ENCODE results near the gene PTCD2.
"Not testable (repeated sequence)": the region's sequence is repeated elsewhere in the genome, so short reads cannot be mapped to it uniquely, and the experiment has no call there.

PTCD2 gene

DNA sequence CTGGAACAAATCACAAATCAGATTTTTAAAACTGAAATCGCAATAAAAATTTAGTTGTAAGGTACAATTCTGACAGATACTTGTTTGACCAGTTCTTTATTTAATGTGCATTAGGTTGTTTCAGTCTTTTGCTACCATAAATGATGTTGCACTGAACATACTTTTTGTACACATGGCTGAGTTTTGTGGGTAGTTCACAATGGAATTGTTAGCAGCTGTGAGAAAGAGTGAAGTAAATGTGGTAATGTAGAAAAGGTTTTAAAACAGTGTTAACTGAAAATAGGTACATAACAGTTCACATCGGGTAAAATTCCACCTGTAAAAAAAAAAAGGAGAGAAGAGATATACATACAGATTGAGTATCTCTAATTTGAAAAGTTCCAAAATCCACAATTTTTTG is 25.7 kb upstream of the PTCD2 start:
- no peaks in the 10 kb centered on the region for H3K9me3 ChIP-seq (ENCODE audit: control extremely low read depth in 1 of 5, control insufficient read depth in 4 of 5, insufficient read depth in 2 of 5, low read depth in 1 of 5, low read length in 4 of 5)
- H3K27ac ChIP-seq (ENCODE audit: insufficient read depth in 1 of 2, low read depth in 1 of 2, low read length in 2 of 2, poor library complexity in 1 of 2, severe bottlenecking in 2 of 2) = no peak overlapping the region
- CTCF ChIA-PET = no interaction called here
- peaks cover 0 to 8% (median 3%) of the 10 kb centered on the region in 4 experiments for H3K4me1 ChIP-seq (ENCODE audit: control extremely low read depth in 1 of 4, control insufficient read depth in 4 of 4, insufficient read depth in 4 of 4, low read length in 3 of 4)
- peaks cover 4 to 45% (median 9%) of the 10 kb centered on the region in 4 experiments for H3K36me3 ChIP-seq (ENCODE audit: control insufficient read depth in 4 of 4, insufficient read depth in 4 of 4, low read length in 3 of 4)
- DNase-seq = no peak
- WGBS (ENCODE audit: insufficient coverage) = 100% methylated on average over 1 of the region's 2 CpGs
- POLR2A ChIA-PET = no interaction called here
- H3K4me3 ChIP-seq (ENCODE audit: control insufficient read depth in 1 of 7, extremely low read depth in 1 of 7, insufficient read depth in 4 of 7, low read depth in 2 of 7, low read length in 6 of 7) = no peak overlapping the region
- H3K27me3 ChIP-seq (replicated peaks in 2 of 5; ENCODE audit: control insufficient read depth in 4 of 5, insufficient read depth in 5 of 5, low read length in 4 of 5) = no peaks in the 10 kb centered on the region

DNA sequence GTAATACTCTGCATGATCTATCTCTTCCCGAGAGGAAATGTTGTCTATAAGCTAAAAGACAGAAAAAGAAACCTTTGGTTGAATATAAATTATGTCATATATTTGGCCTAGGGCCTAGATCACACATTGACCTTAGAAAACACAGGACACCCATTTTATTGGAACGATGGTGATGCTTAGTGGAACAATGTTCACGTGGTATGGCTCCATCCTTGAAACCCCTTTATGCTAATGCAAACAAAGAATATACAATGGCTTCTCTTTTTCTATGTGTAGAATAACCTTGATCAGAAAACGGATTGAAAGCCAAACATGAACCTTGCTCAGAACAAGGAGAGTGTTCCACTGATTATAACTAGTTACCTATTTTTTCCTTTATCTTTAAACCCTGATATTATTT is 24.6 kb upstream of the PTCD2 start:
- Histone ChIP-seq H3K27ac (ENCODE audit: insufficient read depth in 1 of 2, low read depth in 1 of 2, low read length in 2 of 2, poor library complexity in 1 of 2, severe bottlenecking in 2 of 2) (no peak overlapping the region), H3K4me3 (ENCODE audit: control insufficient read depth in 1 of 7, extremely low read depth in 1 of 7, insufficient read depth in 4 of 7, low read depth in 2 of 7, low read length in 6 of 7) (no peak overlapping the region), H3K4me1 (ENCODE audit: control extremely low read depth in 1 of 4, control insufficient read depth in 4 of 4, insufficient read depth in 4 of 4, low read length in 3 of 4) (peaks cover 0 to 8% (median 3%) of the 10 kb centered on the region in 4 experiments), H3K9me3 (ENCODE audit: control extremely low read depth in 1 of 5, control insufficient read depth in 4 of 5, insufficient read depth in 2 of 5, low read depth in 1 of 5, low read length in 4 of 5) (no peaks in the 10 kb centered on the region), H3K27me3 (replicated peaks in 2 of 5; ENCODE audit: control insufficient read depth in 4 of 5, insufficient read depth in 5 of 5, low read length in 4 of 5) (no peaks in the 10 kb centered on the region), H3K36me3 (ENCODE audit: control insufficient read depth in 4 of 4, insufficient read depth in 4 of 4, low read length in 3 of 4) (peaks cover 3 to 48% (median 11%) of the 10 kb centered on the region in 4 experiments)
- POLR2A ChIA-PET = no interaction called here
- no peak for DNase-seq
- CTCF ChIA-PET = no interaction called here
- WGBS (ENCODE audit: insufficient coverage) = no CpG with 5 or more reads among the region's 4 CpGs

DNA sequence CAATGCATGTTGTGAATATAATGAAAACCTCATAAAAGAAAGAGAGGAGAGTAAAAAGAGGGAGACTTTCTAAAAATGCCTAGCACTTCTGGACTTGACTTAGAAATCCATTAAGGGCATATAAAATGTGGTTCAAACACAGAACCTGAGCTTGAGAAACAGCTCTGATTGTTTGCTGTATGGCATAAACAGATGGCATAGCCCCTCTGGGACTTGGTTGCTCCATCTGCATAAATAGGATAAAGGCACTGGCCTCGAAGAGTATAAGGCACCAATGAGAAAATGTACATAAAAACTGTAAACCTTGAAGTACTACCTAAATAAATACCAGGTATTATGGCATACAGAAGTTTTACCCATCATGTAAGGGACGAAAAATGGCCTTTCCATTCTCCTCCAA is 23.9 kb upstream of the PTCD2 start:
- WGBS (ENCODE audit: insufficient coverage) = no CpG with 5 or more reads among the region's 2 CpGs
- H3K36me3 ChIP-seq (ENCODE audit: control insufficient read depth in 4 of 4, insufficient read depth in 4 of 4, low read length in 3 of 4) = peaks cover 2 to 48% (median 10%) of the 10 kb centered on the region in 4 experiments
- DNase-seq = no peak
- CTCF ChIA-PET = no interaction called here
- H3K4me3 ChIP-seq (ENCODE audit: control insufficient read depth in 1 of 7, extremely low read depth in 1 of 7, insufficient read depth in 4 of 7, low read depth in 2 of 7, low read length in 6 of 7) = no peak overlapping the region
- H3K9me3 ChIP-seq (ENCODE audit: control extremely low read depth in 1 of 5, control insufficient read depth in 4 of 5, insufficient read depth in 2 of 5, low read depth in 1 of 5, low read length in 4 of 5) = no peaks in the 10 kb centered on the region
- peaks cover 0 to 8% (median 2%) of the 10 kb centered on the region in 4 experiments for H3K4me1 ChIP-seq (ENCODE audit: control extremely low read depth in 1 of 4, control insufficient read depth in 4 of 4, insufficient read depth in 4 of 4, low read length in 3 of 4)
- POLR2A ChIA-PET = no interaction called here
- H3K27me3 ChIP-seq (replicated peaks in 2 of 5; ENCODE audit: control insufficient read depth in 4 of 5, insufficient read depth in 5 of 5, low read length in 4 of 5) = no peaks in the 10 kb centered on the region
- no peak overlapping the region for H3K27ac ChIP-seq (ENCODE audit: insufficient read depth in 1 of 2, low read depth in 1 of 2, low read length in 2 of 2, poor library complexity in 1 of 2, severe bottlenecking in 2 of 2)

DNA sequence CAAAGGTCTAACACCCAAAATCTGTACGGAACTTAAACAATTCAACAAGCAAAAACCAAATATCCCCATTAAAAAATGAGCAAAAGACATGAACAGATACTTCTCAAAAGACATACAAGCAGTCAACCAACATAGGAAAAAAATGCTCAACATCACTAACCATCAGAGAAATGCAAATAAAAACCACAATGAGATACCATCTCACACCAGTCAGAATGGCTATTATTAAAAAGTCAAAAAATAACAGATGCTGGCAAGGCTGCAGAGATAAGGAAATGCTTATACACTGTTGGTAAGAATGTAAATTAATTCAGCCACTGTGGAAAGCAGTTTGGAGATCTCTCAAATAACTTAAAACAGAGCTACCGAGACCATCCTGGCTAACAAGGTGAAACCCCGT is 22.0 kb upstream of the PTCD2 start:
- H3K27me3 ChIP-seq (replicated peaks in 2 of 5; ENCODE audit: control insufficient read depth in 4 of 5, insufficient read depth in 5 of 5, low read length in 4 of 5); H3K4me3 ChIP-seq (ENCODE audit: control insufficient read depth in 1 of 7, extremely low read depth in 1 of 7, insufficient read depth in 4 of 7, low read depth in 2 of 7, low read length in 6 of 7); POLR2A ChIA-PET; H3K27ac ChIP-seq (ENCODE audit: insufficient read depth in 1 of 2, low read depth in 1 of 2, low read length in 2 of 2, poor library complexity in 1 of 2, severe bottlenecking in 2 of 2); H3K4me1 ChIP-seq (ENCODE audit: control extremely low read depth in 1 of 4, control insufficient read depth in 4 of 4, insufficient read depth in 4 of 4, low read length in 3 of 4); H3K9me3 ChIP-seq (ENCODE audit: control extremely low read depth in 1 of 5, control insufficient read depth in 4 of 5, insufficient read depth in 2 of 5, low read depth in 1 of 5, low read length in 4 of 5); CTCF ChIA-PET: not testable (repeated sequence)
- WGBS (ENCODE audit: insufficient coverage) = 100% methylated on average over 1 of the region's 3 CpGs
- DNase-seq = peak; percentile 16 to 75 (median 63)
- H3K36me3 ChIP-seq (ENCODE audit: control insufficient read depth in 4 of 4, insufficient read depth in 4 of 4, low read length in 3 of 4) = peaks cover 2 to 55% (median 15%) of the 10 kb centered on the region in 4 experiments

DNA sequence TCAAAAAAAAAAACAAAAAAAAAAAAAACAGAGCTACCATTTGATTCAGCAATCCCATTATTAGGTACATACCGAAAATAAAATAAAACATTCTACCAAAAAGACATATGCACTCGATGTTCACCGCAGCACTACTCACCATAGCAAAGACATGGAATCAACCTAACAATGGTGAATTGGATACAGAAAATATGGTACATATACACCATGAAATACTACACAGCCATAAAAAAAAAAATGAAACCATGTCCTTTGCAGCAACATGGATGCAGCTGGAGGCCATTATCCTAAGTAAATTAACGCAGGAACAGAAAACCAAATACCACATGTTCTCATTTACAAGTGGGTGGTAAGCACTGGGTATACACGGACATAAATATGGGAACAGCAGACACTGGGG is 21.5 kb upstream of the PTCD2 start:
- no CpG with 5 or more reads among the region's 5 CpGs for WGBS (ENCODE audit: insufficient coverage)
- Histone ChIP-seq H3K4me3 (ENCODE audit: control insufficient read depth in 1 of 7, extremely low read depth in 1 of 7, insufficient read depth in 4 of 7, low read depth in 2 of 7, low read length in 6 of 7) (no peak overlapping the region), H3K4me1 (ENCODE audit: control extremely low read depth in 1 of 4, control insufficient read depth in 4 of 4, insufficient read depth in 4 of 4, low read length in 3 of 4) (peaks cover 0 to 4% (median 2%) of the 10 kb centered on the region in 4 experiments), H3K9me3 (ENCODE audit: control extremely low read depth in 1 of 5, control insufficient read depth in 4 of 5, insufficient read depth in 2 of 5, low read depth in 1 of 5, low read length in 4 of 5) (no peaks in the 10 kb centered on the region), H3K27ac (ENCODE audit: insufficient read depth in 1 of 2, low read depth in 1 of 2, low read length in 2 of 2, poor library complexity in 1 of 2, severe bottlenecking in 2 of 2) (no peak overlapping the region), H3K27me3 (replicated peaks in 2 of 5; ENCODE audit: control insufficient read depth in 4 of 5, insufficient read depth in 5 of 5, low read length in 4 of 5) (no peaks in the 10 kb centered on the region), H3K36me3 (ENCODE audit: control insufficient read depth in 4 of 4, insufficient read depth in 4 of 4, low read length in 3 of 4) (peaks cover 2 to 52% (median 15%) of the 10 kb centered on the region in 4 experiments)
- no peak for DNase-seq
- ChIA-PET POLR2A (no interaction called here), CTCF (interaction anchor here (0.8 to 0.9 kb wide), 2 partner anchors 10 to 27 kb away, joined by 3 to 4 read pairs; no protein-coding TSS in a partner anchor)

DNA sequence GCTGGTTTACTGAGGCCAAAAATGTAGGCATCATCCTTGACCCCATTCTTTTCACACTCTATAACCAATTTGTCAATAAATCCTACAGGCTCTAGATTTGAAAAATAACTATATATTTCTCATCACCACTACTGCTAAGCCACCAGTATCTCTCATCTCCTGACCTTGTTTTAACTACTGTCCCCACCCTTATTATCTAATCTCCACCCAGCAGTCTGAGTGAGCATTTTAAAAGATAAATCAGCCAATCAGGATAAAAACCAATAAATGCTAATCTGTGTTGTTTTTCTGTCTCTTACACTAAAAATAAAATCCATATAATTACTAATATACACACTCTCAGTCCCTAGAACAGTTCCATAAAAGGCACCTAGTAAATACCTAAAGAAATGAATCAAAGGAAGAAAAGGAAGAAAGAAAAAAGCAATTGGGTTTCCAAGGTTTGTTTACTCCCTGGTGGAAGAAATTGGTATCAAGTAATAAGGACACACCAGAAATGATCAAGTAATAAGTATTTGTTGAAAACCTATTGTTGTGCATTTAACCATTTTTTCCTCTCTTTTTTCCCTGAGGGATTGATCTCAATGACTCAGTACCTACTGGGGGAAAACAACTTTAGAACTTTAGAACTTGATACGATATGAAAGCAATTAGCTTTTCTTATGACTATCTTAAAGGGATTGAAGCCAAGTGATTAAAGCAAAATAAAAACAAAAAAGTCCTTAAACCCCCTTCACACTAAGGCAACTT is 19.4 kb upstream of the PTCD2 start:
- DNase-seq = no peak
- H3K4me3 ChIP-seq (ENCODE audit: control insufficient read depth in 1 of 7, extremely low read depth in 1 of 7, insufficient read depth in 4 of 7, low read depth in 2 of 7, low read length in 6 of 7) = no peak overlapping the region
- no peak overlapping the region for H3K27ac ChIP-seq (ENCODE audit: insufficient read depth in 1 of 2, low read depth in 1 of 2, low read length in 2 of 2, poor library complexity in 1 of 2, severe bottlenecking in 2 of 2)
- ChIA-PET CTCF (interaction anchor here (1.5 kb wide), 1 partner anchor 9 kb away, joined by 3 read pairs; no protein-coding TSS in a partner anchor), POLR2A (no interaction called here)
- WGBS (ENCODE audit: insufficient coverage) = no CpG with 5 or more reads among the region's 1 CpG
- peaks cover 0 to 11% (median 3%) of the 10 kb centered on the region in 4 experiments for H3K4me1 ChIP-seq (ENCODE audit: control extremely low read depth in 1 of 4, control insufficient read depth in 4 of 4, insufficient read depth in 4 of 4, low read length in 3 of 4)
- no peaks in the 10 kb centered on the region for H3K27me3 ChIP-seq (replicated peaks in 2 of 5; ENCODE audit: control insufficient read depth in 4 of 5, insufficient read depth in 5 of 5, low read length in 4 of 5)
- no peaks in the 10 kb centered on the region for H3K9me3 ChIP-seq (ENCODE audit: control extremely low read depth in 1 of 5, control insufficient read depth in 4 of 5, insufficient read depth in 2 of 5, low read depth in 1 of 5, low read length in 4 of 5)
- H3K36me3 ChIP-seq (ENCODE audit: control insufficient read depth in 4 of 4, insufficient read depth in 4 of 4, low read length in 3 of 4) = peaks cover 2 to 40% (median 12%) of the 10 kb centered on the region in 4 experiments

DNA sequence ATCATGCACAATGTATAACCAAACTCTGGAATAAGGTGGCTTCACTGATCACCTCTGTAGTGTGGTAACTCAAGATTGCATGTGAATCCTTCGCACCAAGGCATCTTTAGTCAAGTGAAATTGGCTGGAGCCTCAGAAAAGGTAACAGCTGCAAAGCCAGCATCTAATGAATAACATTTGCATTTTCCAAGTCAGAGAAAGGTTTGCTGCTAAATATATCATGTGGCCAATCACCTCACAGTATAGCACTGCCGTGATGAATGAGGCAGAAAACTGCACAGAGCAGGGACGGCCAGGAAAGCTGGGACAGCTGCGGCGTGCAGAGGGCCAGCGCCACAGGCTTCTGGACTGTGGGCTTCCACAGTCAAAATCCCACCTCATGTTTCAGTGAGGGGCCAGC is 18.6 kb upstream of the PTCD2 start:
- no peak overlapping the region for H3K4me3 ChIP-seq (ENCODE audit: control insufficient read depth in 1 of 7, extremely low read depth in 1 of 7, insufficient read depth in 4 of 7, low read depth in 2 of 7, low read length in 6 of 7)
- peaks cover 2 to 32% (median 10%) of the 10 kb centered on the region in 4 experiments for H3K36me3 ChIP-seq (ENCODE audit: control insufficient read depth in 4 of 4, insufficient read depth in 4 of 4, low read length in 3 of 4)
- 89% methylated on average over 5 of the region's 6 CpGs for WGBS (ENCODE audit: insufficient coverage)
- no peak for DNase-seq
- ChIA-PET CTCF (interaction anchor here (1.3 to 1.5 kb wide), 2 partner anchors 10 to 16 kb away, joined by 3 read pairs; no protein-coding TSS in a partner anchor), POLR2A (no interaction called here)
- H3K9me3 ChIP-seq (ENCODE audit: control extremely low read depth in 1 of 5, control insufficient read depth in 4 of 5, insufficient read depth in 2 of 5, low read depth in 1 of 5, low read length in 4 of 5) = no peaks in the 10 kb centered on the region
- H3K27ac ChIP-seq (ENCODE audit: insufficient read depth in 1 of 2, low read depth in 1 of 2, low read length in 2 of 2, poor library complexity in 1 of 2, severe bottlenecking in 2 of 2) = no peak overlapping the region
- H3K4me1 ChIP-seq (ENCODE audit: control extremely low read depth in 1 of 4, control insufficient read depth in 4 of 4, insufficient read depth in 4 of 4, low read length in 3 of 4) = peaks cover 0 to 18% (median 4%) of the 10 kb centered on the region in 4 experiments
- H3K27me3 ChIP-seq (replicated peaks in 2 of 5; ENCODE audit: control insufficient read depth in 4 of 5, insufficient read depth in 5 of 5, low read length in 4 of 5) = no peaks in the 10 kb centered on the region

Measured in common myeloid progenitor, CD34-positive (primary cell).